Spleen (tissue), 11 donors: Measurements from ENCODE around the gene PSME2. TPM values are rescaled to one million over a fixed set of nuclear protein-coding genes. Genes with fewer than 3 reads are reported as not detected.

Source experiments
- DNase-seq: peaks from one replicate; pipeline ENCODE4 v3.0.0-alpha.2; 2020
- H3K27ac ChIP-seq, 8 donors: fragments of 200-600 bp; sonication (generic) in 7 of 8; 1 replicate in 4 of 8; 2 replicates in 4 of 8; pipeline versions ENCODE4 v1.5.0 to v1.8.0; 2016 to 2021; ENCODE audit warnings: inconsistent platforms in 4 of 8, mild to moderate bottlenecking in 4 of 8, moderate library complexity in 1 of 8
- H3K27me3 ChIP-seq, 7 donors: fragments of 200-600 bp; sonication (generic) in 6 of 7; replicated peaks in 1 of 7; 1 replicate in 4 of 7; 2 replicates in 3 of 7; pipeline versions ENCODE4 v1.5.0 to v1.8.0; 2016 to 2021; ENCODE audit warnings: inconsistent platforms in 3 of 7, mild to moderate bottlenecking in 1 of 7
- H3K36me3 ChIP-seq, 6 donors: fragments of 200-600 bp; sonication (generic) in 5 of 6; 1 replicate in 4 of 6; 2 replicates in 2 of 6; pipeline versions ENCODE4 v1.5.0 to v1.8.0; 2016 to 2021; ENCODE audit warnings: inconsistent platforms in 2 of 6
- H3K4me1 ChIP-seq, 6 donors: fragments of 200-600 bp; sonication (generic) in 5 of 6; 1 replicate in 3 of 6; 2 replicates in 3 of 6; pipeline versions ENCODE4 v1.5.0 to v1.8.0; 2016 to 2021; ENCODE audit warnings: inconsistent platforms in 3 of 6
- H3K4me3 ChIP-seq, 8 donors: fragments of 200-600 bp; sonication (generic) in 7 of 8; 1 replicate in 4 of 8; 2 replicates in 4 of 8; pipeline versions ENCODE4 v1.5.0 to v1.8.0; 2016 to 2021; ENCODE audit warnings: inconsistent platforms in 4 of 8, mild to moderate bottlenecking in 4 of 8, moderate library complexity in 2 of 8
- H3K9me3 ChIP-seq, 8 donors: fragments of 200-600 bp; sonication (generic) in 7 of 8; 1 replicate in 4 of 8; 2 replicates in 4 of 8; pipeline versions ENCODE4 v1.5.0 to v1.8.0; 2016 to 2021; ENCODE audit warnings: inconsistent platforms in 4 of 8
- CTCF ChIP-seq, 11 experiments: fragments of 200-600 bp in 7 of 11; fragments of 450-650 bp in 4 of 11; sonication (generic) in 4 of 11; IDR thresholded peaks in 8 of 11; conservative IDR thresholded peaks in 3 of 11; 1 replicate in 7 of 11; 2 replicates in 4 of 11; pipeline versions ENCODE4 v1.4.0 to v1.8.0; 2016 to 2021; ENCODE audit warnings: antibody characterized with exemption in 11 of 11, inconsistent platforms in 4 of 11, mild to moderate bottlenecking in 1 of 11
- POLR2A ChIP-seq, 3 donors: fragments of 450-650 bp; IDR thresholded peaks; one replicate each; pipeline ENCODE4 v1.5.1; 2017; ENCODE audit warnings: antibody characterized with exemption in 3 of 3, mild to moderate bottlenecking in 1 of 3
- POLR2AphosphoS5 ChIP-seq, 3 donors: sonication (generic); formaldehyde crosslinking; IDR thresholded peaks; one replicate each; pipeline ENCODE4 v1.5.1; 2017; ENCODE audit warnings: antibody characterized with exemption in 3 of 3
- WGBS, 5 donors: extraction: QIAGEN DNeasy Blood & Tissue Kit in 3 of 5; methylation state at CpG; one replicate each; pipeline versions ENCODE4 v1.1.5 to v1.1.7; 2013 to 2018; 5-methylcytosine and 5-hydroxymethylcytosine counted together
- intact Hi-C: fragments of 100-400 bp; cut with DNase I; formaldehyde crosslinking; loops from one replicate; pipeline ENCODE4 v1.15.0; 2023; ENCODE audit warnings: low total_unique reads
- polyA plus RNA-seq, 3 donors: library from polyadenylated mRNA; stranded (reverse); fragments of 200-250 nt; gene quantifications; one replicate each; pipeline ENCODE4 v1.2.1, GENCODE V29; 2013
- total RNA-seq, 7 donors: library from RNA; depleted of rRNA in 3 of 7; stranded (reverse); fragments of >200 nt in 3 of 7; fragmentation: NEBNext Ultra II Directional in 4 of 7; extraction: Animal tissue kit (Norgen Biotek cat#: 25700) in 4 of 7; gene quantifications; one replicate each; pipeline versions ENCODE4 v1.1.0 to v1.2.1, GENCODE V29; 2016 to 2021
- donor health status: healthy with polysubstance abuse.
- donor health status: DM: no; HTN: no; CAD: no; lungs with moderate emphysema.
- donor health status: DM: no; HTN: no; CAD: no.
- donor health status: Bipolar disorder and iron deficiency.
- donor health status: healthy.
- donor health status: DM: no; HTN: no; CAD: no.
- donor health status: DM: yes; HTN: yes; CAD: no.

The PSME2 gene
- total and polyA plus RNA-seq, 10 donors = 80.0 to 509 (median 258) TPM

GRCh38 chr14:24189059-24189375 lies 42.6 kb upstream of the PSME2 start:
- Histone ChIP-seq H3K9me3 (no peaks in the 10 kb centered on the region), H3K4me3 (peak overlapping the region; percentile 64 to 90 (median 78)), H3K27me3 (no peaks in the 10 kb centered on the region), H3K27ac (peak overlapping the region; percentile 1 to 87 (median 69)), H3K4me1 (peaks cover 15 to 67% (median 29%) of the 10 kb centered on the region in 6 donors), H3K36me3 (peaks cover 0 to 65% (median 39%) of the 10 kb centered on the region in 6 donors)
- no peak for TF ChIP-seq POLR2A (IDR thresholded peaks at IDR 0.05)
- TF ChIP-seq CTCF (IDR thresholded peaks at IDR 0.05 in 8 of 11, conservative IDR thresholded peaks at IDR 0.05 in 3 of 11) = no peak
- TF ChIP-seq POLR2AphosphoS5 (IDR thresholded peaks at IDR 0.05) = no peak
- 0 to 2% (median 1%) methylated on average over 3 of the region's 3 CpGs for WGBS, 5 donors
- no peak for DNase-seq
- intact Hi-C loops = no loop called here

GRCh38 chr14:24188251-24189058 lies 42.0 kb upstream of the PSME2 start, which contains the start of gene IPO4:
Gene IPO4, minus strand, starts transcription at chr14:24188816. Its CDS starts 29 bp downstream, at chr14:24188787.
- WGBS, 5 donors = 0 to 1% (median 0%) methylated on average over 45 to 65 of the region's 65 CpGs
- TF ChIP-seq POLR2AphosphoS5 (IDR thresholded peaks at IDR 0.05) (peak; percentile 88 to 89 (median 89)), POLR2A (IDR thresholded peaks at IDR 0.05) (peak in 2 of 3 donors; percentile 19 to 49), CTCF (IDR thresholded peaks at IDR 0.05 in 8 of 11, conservative IDR thresholded peaks at IDR 0.05 in 3 of 11) (peak in 1 of 11 experiments; percentile 17)

GRCh38 chr14:24187539-24187915 lies 41.1 kb upstream of the PSME2 start:
- Histone ChIP-seq H3K4me1 (peaks cover 13 to 57% (median 27%) of the 10 kb centered on the region in 6 donors), H3K9me3 (no peaks in the 10 kb centered on the region), H3K27me3 (no peaks in the 10 kb centered on the region), H3K4me3 (peak overlapping the region in 7 of 8 donors; percentile 64 to 90 (median 80)), H3K36me3 (peaks cover 0 to 71% (median 51%) of the 10 kb centered on the region in 6 donors), H3K27ac (peak overlapping the region in 3 of 8 donors; percentile 76 to 87 (median 81))
- no peak for DNase-seq
- 69 to 100% (median 84%) methylated on average over 1 to 2 of the region's 2 CpGs for WGBS, 5 donors
- TF ChIP-seq CTCF (IDR thresholded peaks at IDR 0.05 in 8 of 11, conservative IDR thresholded peaks at IDR 0.05 in 3 of 11) (no peak), POLR2AphosphoS5 (IDR thresholded peaks at IDR 0.05) (no peak), POLR2A (IDR thresholded peaks at IDR 0.05) (no peak)
- intact Hi-C loops = no loop called here

More at GRCh38 chr14:24188251-24189058, 42.0 kb upstream of the PSME2 start, which contains the start of gene IPO4:
- Histone ChIP-seq H3K4me3 (peak within 1 kb of the TSS; percentile 64 to 90 (median 78)), H3K4me1 (peaks cover 13 to 63% (median 27%) of the 10 kb centered on the region in 6 donors), H3K27me3 (no peaks in the 10 kb centered on the region), H3K9me3 (no peaks in the 10 kb centered on the region), H3K27ac (peak within 1 kb of the TSS; percentile 47 to 87 (median 69)), H3K36me3 (peaks cover 0 to 70% (median 44%) of the 10 kb centered on the region in 6 donors)
- peak; percentile 97 for DNase-seq
- intact Hi-C loops = no loop called here
